Endothelial cell of umbilical vein (primary cell): ENCODE measurements around the gene RECQL5. TPM values are rescaled to one million over a fixed set of nuclear protein-coding genes. Genes with fewer than 3 reads are reported as not detected.

Experiments used
- BruUV-seq: library from RNA; stranded (reverse); fragments of 400-500 nt; replicated peaks from 2 replicates; lab custom pipeline; 2021; lab: Mats Ljungman, UMichigan
- CTCF ChIA-PET: fragments of 300-600, 350-600 bp; sonication (Branson Sonifier 250); formaldehyde crosslinking; loops from one replicate; lab custom pipeline; 2021; ENCODE audit warnings: antibody characterized with exemption, inconsistent platforms; lab: Charles Lee
- POLR2A ChIA-PET: fragments of 300-600, 350-600 bp; sonication (Branson Sonifier 250); formaldehyde crosslinking; loops from one replicate; lab custom pipeline; 2021; ENCODE audit warnings: antibody characterized with exemption, inconsistent platforms; lab: Charles Lee
- DNase-seq: peaks from one replicate; pipeline ENCODE4 v3.0.0-alpha.2; 2011; ENCODE audit warnings: low read depth, low spot score
- FAIRE-seq: peaks from 2 replicates; lab custom pipeline; 2011; peaks lifted over from hg19 to GRCh38; lab: Jason Lieb, UNC
- H2AFZ ChIP-seq: 2 replicates; pipeline ENCODE4 v1.6.0; 2012; ENCODE audit warnings: low read depth, low read length, control low read depth, inconsistent platforms
- H3K27ac ChIP-seq: 2 replicates; pipeline ENCODE4 v1.5.1; 2011; ENCODE audit warnings: low read depth, mild to moderate bottlenecking, control low read depth, low read length, moderate library complexity; ENCODE audit not compliant: insufficient read depth
- H3K27me3 ChIP-seq, 2 experiments: 2 replicates each; pipeline versions ENCODE4 v1.6.0 to v1.6.1; 2011; ENCODE audit warnings: low read length in 2 of 2, mixed read lengths in 1 of 2; ENCODE audit not compliant: control insufficient read depth in 2 of 2, insufficient read depth in 2 of 2
- H3K36me3 ChIP-seq, 2 experiments: 2 replicates in 1 of 2; 3 replicates in 1 of 2; pipeline ENCODE4 v1.5.1; 2011; ENCODE audit warnings: low read length in 2 of 2, mild to moderate bottlenecking in 1 of 2, moderate library complexity in 1 of 2; ENCODE audit not compliant: control insufficient read depth in 2 of 2, insufficient read depth in 2 of 2; ENCODE audit errors: extremely low read depth in 1 of 2
- H3K4me1 ChIP-seq: 3 replicates; pipeline ENCODE4 v1.5.1; 2011; ENCODE audit warnings: mild to moderate bottlenecking, low read length; ENCODE audit not compliant: control insufficient read depth, insufficient read depth; ENCODE audit errors: extremely low read depth
- H3K4me2 ChIP-seq: 2 replicates; pipeline ENCODE4 v1.6.1; 2011; ENCODE audit warnings: low read length, control low read depth, mixed read lengths; ENCODE audit not compliant: insufficient read depth
- H3K4me3 ChIP-seq, 3 experiments: fragments of 200-600 bp in 1 of 3; sonication (generic), shearing (Covaris generic) in 1 of 3; replicated peaks in 1 of 3; 2 replicates each; pipeline ENCODE4 v1.5.1; 2011 to 2016; ENCODE audit warnings: control low read depth in 3 of 3, low read length in 3 of 3, mild to moderate bottlenecking in 2 of 3, inconsistent platforms in 1 of 3, low read depth in 1 of 3, moderate library complexity in 1 of 3; ENCODE audit not compliant: insufficient read depth in 1 of 3
- H3K79me2 ChIP-seq: 2 replicates; pipeline ENCODE4 v1.6.0; 2012; ENCODE audit warnings: low read length, inconsistent platforms; ENCODE audit not compliant: control insufficient read depth, insufficient read depth
- H3K9ac ChIP-seq: replicated peaks from 2 replicates; pipeline ENCODE3; 2011; ENCODE audit warnings: low read length, control low read depth; ENCODE audit not compliant: insufficient read depth; ENCODE audit errors: extremely low read depth
- H3K9me1 ChIP-seq: replicated peaks from 3 replicates; pipeline ENCODE4 v1.6.0; 2011; ENCODE audit warnings: mild to moderate bottlenecking, low read length; ENCODE audit not compliant: control insufficient read depth, insufficient read depth; ENCODE audit errors: extremely low read depth
- H3K9me3 ChIP-seq: replicated peaks from 2 replicates; pipeline ENCODE4 v1.5.1; 2012; ENCODE audit warnings: low read length, inconsistent platforms; ENCODE audit not compliant: control insufficient read depth, insufficient read depth
- H4K20me1 ChIP-seq: replicated peaks from 2 replicates; pipeline ENCODE3; 2011; ENCODE audit warnings: mild to moderate bottlenecking, low read length; ENCODE audit not compliant: control insufficient read depth, insufficient read depth; ENCODE audit errors: extremely low read depth
- FOS ChIP-seq: IDR thresholded peaks from 2 replicates; pipeline ENCODE4 v1.6.1; 2011; ENCODE audit warnings: mild to moderate bottlenecking, low read length, moderate library complexity, borderline replicate concordance; ENCODE audit not compliant: insufficient read depth
- JUN ChIP-seq: IDR thresholded peaks from 2 replicates; pipeline ENCODE4 v1.6.1; 2011; ENCODE audit warnings: borderline replicate concordance, low read depth; ENCODE audit not compliant: insufficient read length, insufficient read depth
- MYC ChIP-seq: IDR thresholded peaks from one replicate; pipeline ENCODE4 v1.6.1; 2011; ENCODE audit warnings: mild to moderate bottlenecking, low read depth, low read length
- POLR2A ChIP-seq: IDR thresholded peaks from 2 replicates; pipeline ENCODE4 v1.6.1; 2012; ENCODE audit warnings: low read depth, mild to moderate bottlenecking, control low read depth, low read length
- POLR2AphosphoS5 ChIP-seq: IDR thresholded peaks from 2 replicates; pipeline ENCODE4 v1.6.1; 2012; ENCODE audit warnings: low read depth, mild to moderate bottlenecking, control low read depth, low read length, moderate library complexity; ENCODE audit not compliant: insufficient read depth
- dilution Hi-C: fragments of 300-500 bp; cut with MboI; formaldehyde crosslinking; loops from one replicate; pipeline ENCODE4 v1.15.0; 2019; ENCODE audit warnings: low sequenced_read_pairs; ENCODE audit not compliant: extremely low pct_ligation_motif_present
- intact Hi-C: fragments of 100-400 bp; cut with micrococcal nuclease; formaldehyde crosslinking; loops from one replicate; pipeline ENCODE4 v1.10.0; 2022
- polyA plus RNA-seq, 4 experiments: library from polyadenylated mRNA; depleted of rRNA in 3 of 4; stranded (reverse) in 3 of 4; unstranded in 1 of 4; fragments of >200 nt; gene quantifications; 2 replicates each; pipeline versions ENCODE4 v1.2.1 to v1.2.3, GENCODE V29; 2011 to 2012; ENCODE audit warnings: missing spikeins in 1 of 4
- total RNA-seq: library from RNA; stranded (reverse); gene quantifications from 2 replicates; pipeline ENCODE4 v1.2.3, GENCODE V29; 2021
- TF ChIP-seq, protein P1 (sequence below): IDR thresholded peaks from 2 replicates; pipeline ENCODE4 v1.6.1; 2011; ENCODE audit not compliant: insufficient read depth, insufficient read length

RECQL5 gene
- total and polyA plus RNA-seq, 2 donors (not counting 3 experiments of a cell fraction or from before 2014, with no cell fraction given), result 21.3 to 30.7 TPM

GRCh38 chr17:75683583-75683982, 16.6 kb upstream of the RECQL5 start:
- POLR2A ChIA-PET, result no interaction called here
- no peak overlapping the region for H3K9ac ChIP-seq
- BruUV-seq, result no TSS peak

GRCh38 chr17:75681289-75681688, 14.3 kb upstream of the RECQL5 start:
- ChIA-PET CTCF (interaction anchor here (1.0 to 19.6 kb wide), 8 partner anchors 11 to 79 kb away, joined by 3 to 653 read pairs (median 36); partner anchors contain the start of genes ITGB4 and SMIM5), POLR2A (interaction anchor here (0.7 kb wide), 2 partner anchors 49 to 92 kb away, joined by 3 to 4 read pairs; no protein-coding TSS in a partner anchor)
- Histone ChIP-seq H3K27me3 (no peaks in the 10 kb centered on the region), H3K9ac (no peak overlapping the region), H3K9me1 (no peaks in the 10 kb centered on the region), H4K20me1 (no peaks in the 10 kb centered on the region), H2AFZ (no peak overlapping the region), H3K9me3 (no peaks in the 10 kb centered on the region), H3K4me1 (peaks cover 53% of the 10 kb centered on the region), H3K4me3 (no peak overlapping the region), H3K36me3 (peaks cover 0 to 5% of the 10 kb centered on the region in 2 experiments), H3K79me2 (peaks cover 69% of the 10 kb centered on the region), H3K27ac (no peak overlapping the region), H3K4me2 (no peak overlapping the region)
- DNase-seq, result no peak
- TF ChIP-seq POLR2A (no peak), FOS (no peak), MYC (no peak), JUN (no peak)
- FAIRE-seq, result peak; percentile 18
- intact Hi-C loops (no loop called here), dilution Hi-C loops (no loop called here)
- no TSS peak for BruUV-seq

More at GRCh38 chr17:75683583-75683982, 16.6 kb upstream of the RECQL5 start:
- Histone ChIP-seq H3K4me3 (no peak overlapping the region), H3K36me3 (no peaks in the 10 kb centered on the region), H4K20me1 (no peaks in the 10 kb centered on the region), H3K9me1 (no peaks in the 10 kb centered on the region), H2AFZ (no peak overlapping the region), H3K4me1 (peaks cover 70% of the 10 kb centered on the region), H3K79me2 (peaks cover 64% of the 10 kb centered on the region), H3K4me2 (peak overlapping the region; percentile 49), H3K27me3 (no peaks in the 10 kb centered on the region), H3K27ac (peak overlapping the region; percentile 45), H3K9me3 (no peaks in the 10 kb centered on the region)
- FAIRE-seq (peak; percentile 4), DNase-seq (no peak)
- intact Hi-C loops, result no loop called here
- dilution Hi-C loops, result no loop called here
- CTCF ChIA-PET, result interaction anchor here (0.9 to 19.6 kb wide), 9 partner anchors 8 to 70 kb away, joined by 3 to 653 read pairs (median 5); partner anchors contain the start of gene SMIM5
- TF ChIP-seq, protein P1, sequence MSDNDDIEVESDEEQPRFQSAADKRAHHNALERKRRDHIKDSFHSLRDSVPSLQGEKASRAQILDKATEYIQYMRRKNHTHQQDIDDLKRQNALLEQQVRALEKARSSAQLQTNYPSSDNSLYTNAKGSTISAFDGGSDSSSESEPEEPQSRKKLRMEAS, result no peak
- TF ChIP-seq FOS (peak; percentile 64), POLR2AphosphoS5 (no peak), MYC (no peak)
